GM12874 (cell line): ENCODE data around the gene PHRF1.

ENCODE experiments used
- TF ChIP-seq, protein P1 (sequence below): IDR thresholded peaks from 2 replicates; pipeline ENCODE4 v1.5.1; 2011; ENCODE audit warnings: low read depth, mild to moderate bottlenecking, control low read depth, low read length, moderate library complexity; ENCODE audit not compliant: insufficient read depth

The PHRF1 gene

DNA sequence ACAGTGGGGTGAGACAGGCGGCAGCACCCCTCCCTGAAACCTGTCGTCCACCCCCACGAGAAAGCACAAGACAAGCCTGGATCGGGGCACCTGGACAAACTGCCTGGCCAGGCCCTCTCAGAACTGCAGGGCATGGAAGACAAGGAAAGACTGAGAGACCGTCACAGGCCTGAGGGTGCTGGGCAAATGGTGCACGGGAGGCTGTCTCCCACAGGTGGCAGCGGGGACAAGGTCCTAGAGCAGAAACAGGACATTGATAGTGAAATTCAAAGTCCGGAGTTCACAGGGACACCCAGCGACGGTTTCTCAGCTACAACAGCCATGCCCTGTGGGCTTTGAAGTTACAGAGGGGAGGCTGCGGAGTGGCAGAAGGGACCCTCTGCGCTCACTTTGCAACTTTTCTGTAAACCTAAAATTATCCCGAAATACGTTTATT is 81.4 kb downstream of the PHRF1 start:
- TF ChIP-seq, protein P1, sequence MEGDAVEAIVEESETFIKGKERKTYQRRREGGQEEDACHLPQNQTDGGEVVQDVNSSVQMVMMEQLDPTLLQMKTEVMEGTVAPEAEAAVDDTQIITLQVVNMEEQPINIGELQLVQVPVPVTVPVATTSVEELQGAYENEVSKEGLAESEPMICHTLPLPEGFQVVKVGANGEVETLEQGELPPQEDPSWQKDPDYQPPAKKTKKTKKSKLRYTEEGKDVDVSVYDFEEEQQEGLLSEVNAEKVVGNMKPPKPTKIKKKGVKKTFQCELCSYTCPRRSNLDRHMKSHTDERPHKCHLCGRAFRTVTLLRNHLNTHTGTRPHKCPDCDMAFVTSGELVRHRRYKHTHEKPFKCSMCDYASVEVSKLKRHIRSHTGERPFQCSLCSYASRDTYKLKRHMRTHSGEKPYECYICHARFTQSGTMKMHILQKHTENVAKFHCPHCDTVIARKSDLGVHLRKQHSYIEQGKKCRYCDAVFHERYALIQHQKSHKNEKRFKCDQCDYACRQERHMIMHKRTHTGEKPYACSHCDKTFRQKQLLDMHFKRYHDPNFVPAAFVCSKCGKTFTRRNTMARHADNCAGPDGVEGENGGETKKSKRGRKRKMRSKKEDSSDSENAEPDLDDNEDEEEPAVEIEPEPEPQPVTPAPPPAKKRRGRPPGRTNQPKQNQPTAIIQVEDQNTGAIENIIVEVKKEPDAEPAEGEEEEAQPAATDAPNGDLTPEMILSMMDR: no peak

DNA sequence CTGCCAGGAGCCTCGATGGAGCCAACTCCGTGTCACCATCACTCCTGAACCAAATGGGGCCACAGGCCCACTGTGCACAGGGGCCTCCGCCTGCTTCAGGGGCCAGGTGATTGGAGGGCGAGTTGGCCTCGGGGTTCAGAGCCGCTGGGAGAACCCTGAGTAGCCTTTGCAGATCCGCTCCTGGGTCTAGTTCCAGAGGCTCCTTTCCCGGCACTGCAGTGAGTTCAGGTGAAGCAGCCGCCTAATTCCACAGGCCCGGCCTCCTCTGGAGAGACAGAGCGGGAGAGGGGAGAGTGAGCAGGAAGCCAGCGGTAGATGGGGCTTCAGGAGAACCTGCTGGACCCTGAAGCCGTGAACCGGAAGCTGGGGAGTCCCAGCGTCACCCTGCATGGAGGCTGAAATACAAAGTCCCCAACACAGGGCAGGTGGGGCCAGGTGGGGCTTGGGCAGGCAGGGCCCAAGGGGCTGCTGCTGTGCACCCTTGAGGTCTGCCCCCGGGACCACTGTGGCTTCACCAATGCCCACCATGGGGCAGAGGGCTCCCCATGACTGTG is 83.3 kb downstream of the PHRF1 start:
- TF ChIP-seq, protein P1: no peak

DNA sequence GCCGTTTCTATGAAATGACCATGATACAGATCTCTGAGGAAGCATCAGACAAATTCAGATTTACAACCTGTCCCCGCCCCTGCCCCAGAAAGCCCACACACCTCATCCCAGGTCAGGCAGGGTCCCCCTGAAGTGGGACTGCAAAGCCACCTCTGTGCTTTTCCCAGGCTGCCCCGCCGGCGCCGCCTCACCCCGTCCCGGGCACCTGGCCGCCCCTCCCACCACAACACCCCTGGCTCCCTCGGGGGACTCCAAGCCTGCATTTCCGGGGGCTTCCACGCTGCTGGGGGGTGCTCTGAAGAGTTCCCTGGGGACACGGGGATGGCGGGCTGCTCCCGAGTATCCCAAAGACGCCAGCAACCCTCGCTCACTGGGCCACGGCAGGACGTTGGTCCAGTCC is 84.0 kb downstream of the PHRF1 start:
- TF ChIP-seq, protein P1: no peak

DNA sequence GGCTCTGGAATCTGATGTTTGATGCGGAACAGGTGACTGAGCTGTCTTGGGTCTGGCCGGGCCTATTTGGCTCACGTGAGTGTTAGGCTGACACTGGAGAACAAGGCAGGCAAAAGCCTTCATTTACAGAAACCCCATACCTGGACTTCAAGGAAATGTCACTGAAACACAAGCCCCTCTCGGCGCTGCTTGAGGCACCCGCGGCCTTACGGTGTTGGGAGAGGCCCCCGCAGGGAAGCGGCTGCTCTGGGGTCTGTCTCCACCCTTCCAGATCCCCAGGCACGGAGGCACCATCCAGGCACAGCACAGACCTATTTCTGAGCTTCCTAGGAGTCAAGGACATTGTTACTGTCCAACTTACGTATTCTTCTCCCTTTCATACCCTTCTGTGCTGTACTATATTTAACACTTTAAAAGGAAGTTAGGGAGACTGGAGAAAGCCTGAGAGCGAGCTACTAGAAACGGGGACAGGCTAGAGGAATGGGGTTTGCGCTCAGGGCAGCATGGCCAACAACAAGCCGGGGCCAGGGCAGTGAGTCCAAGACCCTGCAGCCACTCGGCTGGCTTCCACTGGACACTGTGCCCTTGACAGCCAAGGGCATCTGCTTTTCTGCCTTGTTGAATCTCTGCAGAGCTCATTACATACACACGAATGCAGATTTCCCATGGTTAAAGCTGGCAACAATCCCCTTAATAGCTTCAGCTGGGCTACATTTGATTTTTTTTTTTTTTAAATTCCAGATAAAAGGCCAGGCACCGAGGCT is 84.6 kb downstream of the PHRF1 start:
- TF ChIP-seq, protein P1: no peak
